Dermis lymphatic vessel endothelial cell (primary cell): ENCODE measurements around the gene FRS3. TPM values are rescaled to one million over a fixed set of nuclear protein-coding genes. Genes with fewer than 3 reads are reported as not detected.

Experiments used
- total RNA-seq: library from RNA; depleted of rRNA; stranded (reverse); fragments of >200 nt; gene quantifications from 2 replicates; pipeline ENCODE4 v1.2.1, GENCODE V29; 2014

The FRS3 gene, protein sequence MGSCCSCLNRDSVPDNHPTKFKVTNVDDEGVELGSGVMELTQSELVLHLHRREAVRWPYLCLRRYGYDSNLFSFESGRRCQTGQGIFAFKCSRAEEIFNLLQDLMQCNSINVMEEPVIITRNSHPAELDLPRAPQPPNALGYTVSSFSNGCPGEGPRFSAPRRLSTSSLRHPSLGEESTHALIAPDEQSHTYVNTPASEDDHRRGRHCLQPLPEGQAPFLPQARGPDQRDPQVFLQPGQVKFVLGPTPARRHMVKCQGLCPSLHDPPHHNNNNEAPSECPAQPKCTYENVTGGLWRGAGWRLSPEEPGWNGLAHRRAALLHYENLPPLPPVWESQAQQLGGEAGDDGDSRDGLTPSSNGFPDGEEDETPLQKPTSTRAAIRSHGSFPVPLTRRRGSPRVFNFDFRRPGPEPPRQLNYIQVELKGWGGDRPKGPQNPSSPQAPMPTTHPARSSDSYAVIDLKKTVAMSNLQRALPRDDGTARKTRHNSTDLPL
- total RNA-seq = 0.76 and 0.95 TPM in 2 replicates

GRCh38 chr6:41779788-41780550 lies at the start of gene FRS3:
FRS3 (minus strand) TSS chr6:41779900; CDS start chr6:41776987, 2,913 bp downstream.

GRCh38 chr6:41787219-41787917 lies 7.7 kb upstream of the FRS3 start, which contains the start of gene TOMM6:
TOMM6 (plus strand) TSS chr6:41787694; CDS start chr6:41787698, 4 bp downstream.

GRCh38 chr6:41780551-41781365 lies 1.1 kb upstream of the FRS3 start, which contains the start of gene PRICKLE4:
PRICKLE4 (plus strand) TSS chr6:41780782; CDS start chr6:41783474, 2,692 bp downstream.

DNA sequence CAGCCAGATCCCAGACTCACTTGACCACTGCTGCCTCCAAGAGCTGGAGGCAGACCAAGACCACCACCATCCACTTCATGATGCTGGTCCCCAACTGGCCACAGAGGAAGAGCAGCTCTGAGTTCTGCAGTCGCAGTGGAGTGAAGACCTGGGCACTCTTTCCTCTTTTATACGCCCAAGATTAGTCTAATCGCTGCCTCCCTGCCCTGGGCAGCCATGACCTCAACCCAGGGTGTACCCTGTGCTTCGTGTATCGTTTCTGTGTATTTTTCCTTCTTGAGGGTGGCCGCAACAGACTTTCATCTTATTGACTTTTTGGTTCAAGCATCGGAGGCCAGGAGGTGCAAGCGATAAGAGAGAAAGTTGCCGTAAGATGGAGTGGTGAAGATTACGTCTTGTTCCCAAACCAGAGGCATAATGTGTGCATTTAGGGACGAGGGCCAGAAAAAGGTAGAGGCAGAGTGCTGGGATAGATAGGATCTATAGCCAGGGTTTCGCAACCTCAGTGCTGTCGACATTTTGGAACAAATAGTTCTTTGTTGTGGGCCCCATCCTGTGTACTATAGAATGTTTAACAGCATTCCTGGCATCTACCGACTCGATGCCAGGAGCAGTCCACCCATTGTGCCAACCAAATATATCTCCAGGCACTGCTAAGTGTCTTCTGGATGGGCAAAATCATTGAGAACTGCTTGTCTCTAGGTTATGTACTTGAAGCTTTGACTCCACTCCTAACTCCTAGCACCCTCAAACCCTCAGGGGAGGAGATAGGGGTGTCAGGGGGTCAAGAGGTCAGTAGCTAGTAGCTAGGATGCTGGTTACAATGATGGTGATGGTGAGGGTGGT lies 32.2 kb downstream of the FRS3 start, which contains the start of gene PGC:
TSS of gene PGC (minus strand) at position 142 of the 846 bp plus-strand sequence. CDS start at position 79, 63 bp downstream.

DNA sequence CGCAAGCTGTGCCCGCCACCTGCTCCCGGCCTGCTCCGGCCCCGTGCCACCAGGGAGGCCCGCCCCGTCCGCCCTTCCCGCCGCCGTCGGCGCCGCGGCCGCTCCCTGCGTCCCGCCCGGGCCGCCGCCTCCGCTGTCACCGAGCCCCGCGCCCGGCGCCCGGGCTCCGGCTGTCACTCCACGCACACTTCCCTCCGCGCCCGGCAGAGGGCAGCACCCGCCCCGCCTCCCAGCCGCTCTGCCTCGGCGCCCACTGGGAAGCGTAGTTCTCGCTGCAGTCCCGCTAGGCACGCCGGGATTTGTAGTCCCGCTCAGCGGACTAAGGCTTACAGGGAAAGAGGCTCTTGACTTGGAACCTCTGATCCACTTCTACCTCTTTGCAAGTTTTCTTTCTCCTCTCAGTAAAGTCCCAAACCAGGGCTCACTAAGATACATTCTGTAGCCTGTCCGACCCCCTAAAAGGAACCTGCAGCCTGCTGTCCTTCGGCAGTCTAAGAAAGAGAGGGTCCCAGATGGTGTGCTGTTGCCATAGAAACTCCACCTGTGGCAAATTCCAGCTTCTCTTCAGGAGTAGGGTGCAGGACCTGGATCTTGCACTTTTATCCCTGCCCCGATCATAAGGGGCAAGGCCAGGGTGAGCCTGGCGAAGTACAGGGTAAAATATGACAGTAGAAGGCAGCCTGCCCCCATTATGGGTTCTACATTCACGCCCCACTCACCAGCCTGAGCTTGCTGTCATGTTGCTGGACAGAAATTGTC lies 44.1 kb downstream of the FRS3 start, which contains the start of gene TFEB:
TSS of gene TFEB (minus strand) at position 182 of the 759 bp plus-strand sequence. CDS start 44,395 bp downstream, outside the sequence.

Other genes with a start within 250 kb of the FRS3 start
- gene FOXP4, start 233.5 kb downstream of the FRS3 start, total RNA-seq = 3.8 and 3.9 TPM in 2 replicates
- 27.0 and 51.8 TPM in 2 replicates for gene MDFI, start 141.4 kb downstream of the FRS3 start, total RNA-seq
- 7.7 and 7.8 TPM in 2 replicates for gene TFEB, start 44.3 kb downstream of the FRS3 start, total RNA-seq
- not detected in 2 replicates for gene PGC, start 32.5 kb downstream of the FRS3 start, total RNA-seq
- gene PRICKLE4, start 882 bp upstream of the FRS3 start, total RNA-seq = 6.3 and 6.9 TPM in 2 replicates
- gene TOMM6, start 7.8 kb upstream of the FRS3 start, total RNA-seq = 33.9 and 34.8 TPM in 2 replicates
- 1.4 and 1.9 TPM in 2 replicates for gene USP49, start 115.5 kb upstream of the FRS3 start, total RNA-seq
- 23.8 and 37.0 TPM in 2 replicates for gene MED20, start 141.2 kb upstream of the FRS3 start, total RNA-seq
- 11.4 and 16.6 TPM in 2 replicates for gene BYSL, start 141.6 kb upstream of the FRS3 start, total RNA-seq
- 30.7 and 39.1 TPM in 2 replicates for gene CCND3, start 161.9 kb upstream of the FRS3 start, total RNA-seq